WTC11 (cell line): ENCODE results near the gene MEGF11. TPM values are rescaled to one million over a fixed set of nuclear protein-coding genes. Genes with fewer than 3 reads are reported as not detected.

Source experiments
- ATAC-seq: fragments of 200-7000 bp; cut with Tn5 transposase; 2 replicates; pipeline ENCODE4 v1.10.0; 2021; ENCODE audit warnings: mild to moderate bottlenecking, moderate library complexity
- CTCF ChIA-PET: fragments of 300-600 bp; sonication (Branson Sonifier 250); formaldehyde crosslinking; loops from one replicate; lab custom pipeline; 2021; ENCODE audit warnings: antibody characterized with exemption; lab: Charles Lee
- POLR2A ChIA-PET: fragments of 350-600 bp; sonication (Branson Sonifier 250); formaldehyde crosslinking; loops from one replicate; lab custom pipeline; 2021; ENCODE audit warnings: antibody characterized with exemption; lab: Charles Lee
- DNase-seq: peaks from one replicate; pipeline ENCODE4 v3.0.0; 2021; ENCODE audit warnings: low spot score
- H3K27ac Mint-ChIP-seq: 2 replicates; pipeline ENCODE4 v1.8.0; 2021; ENCODE audit warnings: mixed read lengths
- H3K27me3 Mint-ChIP-seq: 2 replicates; pipeline ENCODE4 v1.8.0; 2021; ENCODE audit warnings: low read depth, mild to moderate bottlenecking, moderate library complexity, mixed read lengths
- H3K36me3 Mint-ChIP-seq: 2 replicates; pipeline ENCODE4 v1.8.0; 2021; ENCODE audit warnings: mixed read lengths
- H3K4me1 Mint-ChIP-seq: 2 replicates; pipeline ENCODE4 v1.8.0; 2022; ENCODE audit warnings: mixed read lengths
- H3K4me3 Mint-ChIP-seq: 2 replicates; pipeline ENCODE4 v1.8.0; 2021; ENCODE audit warnings: mild to moderate bottlenecking, moderate library complexity, mixed read lengths
- H3K9me3 Mint-ChIP-seq: 2 replicates; pipeline ENCODE4 v1.8.0; 2021; ENCODE audit warnings: mixed read lengths
- ARID4B ChIP-seq: sonication (generic); formaldehyde crosslinking; IDR thresholded peaks from 2 replicates; pipeline ENCODE4 v1.8.0; 2023; ENCODE audit warnings: missing genetic modification reagents, mild to moderate bottlenecking, borderline replicate concordance
- ELF4 ChIP-seq: sonication (generic); formaldehyde crosslinking; IDR thresholded peaks from 2 replicates; pipeline ENCODE4 v1.8.1; 2022; ENCODE audit warnings: low read depth, mild to moderate bottlenecking, moderate library complexity, missing genetic modification reagents
- ETV6 ChIP-seq: sonication (generic); formaldehyde crosslinking; IDR thresholded peaks from 2 replicates; pipeline ENCODE4 v1.8.1; 2022; ENCODE audit warnings: mild to moderate bottlenecking, missing genetic modification reagents
- GTF2I ChIP-seq: fragments of 250-450 bp; sonication (Bioruptor Pico); conservative IDR thresholded peaks from 2 replicates; pipeline ENCODE4 v1.4.0; 2021; ENCODE audit warnings: mild to moderate bottlenecking
- HMGA2 ChIP-seq: fragments of 250-450 bp; sonication (Bioruptor Pico); IDR thresholded peaks from 2 replicates; pipeline ENCODE4 v1.4.0; 2021; ENCODE audit warnings: mild to moderate bottlenecking, moderate library complexity
- NFATC4 ChIP-seq: fragments of 250-450 bp; sonication (Bioruptor Pico); IDR thresholded peaks from 2 replicates; pipeline ENCODE4 v1.9.0; 2021; ENCODE audit warnings: mild to moderate bottlenecking
- NR2C2 ChIP-seq: sonication (generic); formaldehyde crosslinking; IDR thresholded peaks from 2 replicates; pipeline ENCODE4 v1.8.0; 2022; ENCODE audit warnings: mild to moderate bottlenecking, missing genetic modification reagents
- NR3C1 ChIP-seq: sonication (generic); formaldehyde crosslinking; conservative IDR thresholded peaks from 2 replicates; pipeline ENCODE4 v1.8.1; 2023; ENCODE audit warnings: low read depth, mild to moderate bottlenecking, missing genetic modification reagents
- RELA ChIP-seq: sonication (generic); formaldehyde crosslinking; IDR thresholded peaks from 2 replicates; pipeline ENCODE4 v1.8.1; 2022; ENCODE audit warnings: missing genetic modification reagents, mild to moderate bottlenecking, borderline replicate concordance
- RORB ChIP-seq: fragments of 250-450 bp; sonication (Bioruptor Pico); IDR thresholded peaks from 2 replicates; pipeline ENCODE4 v1.9.0; 2021; ENCODE audit warnings: mild to moderate bottlenecking
- SMAD3 ChIP-seq: sonication (generic); formaldehyde crosslinking; IDR thresholded peaks from 2 replicates; pipeline ENCODE4 v1.8.0; 2022; ENCODE audit warnings: missing genetic modification reagents, mild to moderate bottlenecking, borderline replicate concordance
- SMAD4 ChIP-seq: sonication (generic); formaldehyde crosslinking; IDR thresholded peaks from 2 replicates; pipeline ENCODE4 v1.8.0; 2022; ENCODE audit warnings: mild to moderate bottlenecking, missing genetic modification reagents
- SOX15 ChIP-seq: fragments of 250-450 bp; sonication (Bioruptor Pico); IDR thresholded peaks from 2 replicates; pipeline ENCODE4 v1.9.0; 2021; ENCODE audit warnings: mild to moderate bottlenecking
- STAT6 ChIP-seq: sonication (generic); formaldehyde crosslinking; conservative IDR thresholded peaks from 2 replicates; pipeline ENCODE4 v1.8.1; 2023; ENCODE audit warnings: mild to moderate bottlenecking, low read depth, missing genetic modification reagents, moderate library complexity
- TP53 ChIP-seq: sonication (generic); formaldehyde crosslinking; IDR thresholded peaks from 2 replicates; pipeline ENCODE4 v1.8.1; 2023; ENCODE audit warnings: mild to moderate bottlenecking, missing genetic modification reagents
- ZNF219 ChIP-seq: sonication (generic); formaldehyde crosslinking; IDR thresholded peaks from 2 replicates; pipeline ENCODE4 v1.8.0; 2023; ENCODE audit warnings: missing genetic modification reagents, mild to moderate bottlenecking, borderline replicate concordance
- ZNF425 ChIP-seq: fragments of 250-450 bp; sonication (Bioruptor Pico); conservative IDR thresholded peaks from 2 replicates; pipeline ENCODE4 v1.9.0; 2021; ENCODE audit warnings: mild to moderate bottlenecking
- total RNA-seq: library from RNA; stranded (reverse); gene quantifications from 3 replicates; pipeline ENCODE4 v1.2.3, GENCODE V29; 2021
- TF ChIP-seq, protein P1 (sequence below): sonication (generic); formaldehyde crosslinking; IDR thresholded peaks from 2 replicates; pipeline ENCODE4 v1.8.0; 2022; ENCODE audit warnings: mild to moderate bottlenecking, missing genetic modification reagents

MEGF11 gene
- total RNA-seq, 1 experiment from 2014 or later: 3.3 TPM

- TF ChIP-seq, protein P1, sequence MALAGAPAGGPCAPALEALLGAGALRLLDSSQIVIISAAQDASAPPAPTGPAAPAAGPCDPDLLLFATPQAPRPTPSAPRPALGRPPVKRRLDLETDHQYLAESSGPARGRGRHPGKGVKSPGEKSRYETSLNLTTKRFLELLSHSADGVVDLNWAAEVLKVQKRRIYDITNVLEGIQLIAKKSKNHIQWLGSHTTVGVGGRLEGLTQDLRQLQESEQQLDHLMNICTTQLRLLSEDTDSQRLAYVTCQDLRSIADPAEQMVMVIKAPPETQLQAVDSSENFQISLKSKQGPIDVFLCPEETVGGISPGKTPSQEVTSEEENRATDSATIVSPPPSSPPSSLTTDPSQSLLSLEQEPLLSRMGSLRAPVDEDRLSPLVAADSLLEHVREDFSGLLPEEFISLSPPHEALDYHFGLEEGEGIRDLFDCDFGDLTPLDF (CRISPR knock-in tag): no peak
- no peak for TF ChIP-seq RORB (CRISPR knock-in tag)
These were observed 129.8 kb downstream of the MEGF11 start (continued) for GRCh38 chr15:66123799-66124198.

DNA sequence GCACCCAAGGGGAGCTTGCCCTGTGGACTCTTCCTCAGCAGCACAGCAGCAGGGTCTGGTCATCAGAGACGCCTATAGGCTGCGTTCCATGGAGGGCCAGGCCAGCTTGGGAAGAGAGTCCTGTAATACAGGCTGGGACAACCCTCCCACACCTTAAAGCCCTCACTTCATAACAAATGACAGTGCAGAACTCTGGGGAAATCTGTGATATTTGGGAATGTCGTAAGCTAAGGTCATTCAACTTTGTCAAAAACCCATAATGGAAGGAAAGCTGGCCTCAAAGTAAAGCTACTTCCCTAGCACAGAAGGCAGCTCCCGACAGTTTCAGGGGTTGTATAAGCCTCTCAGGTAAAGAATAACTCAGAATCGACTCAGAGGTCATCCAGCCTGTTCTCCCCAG, 133.1 kb downstream of the MEGF11 start:
- no peaks in the 10 kb centered on the region; the same call in 1 of the 2 replicates for H3K27me3 Mint-ChIP-seq
- no peak overlapping the region for H3K27ac Mint-ChIP-seq
- no peak overlapping the region for H3K4me3 Mint-ChIP-seq
- H3K36me3 Mint-ChIP-seq: no peaks in the 10 kb centered on the region
- no peak for TF ChIP-seq ZNF219 (CRISPR knock-in tag)
- no peak for TF ChIP-seq TP53 (CRISPR knock-in tag)
- TF ChIP-seq ETV6: no peak
- no peak for TF ChIP-seq SMAD3 (CRISPR knock-in tag)
- TF ChIP-seq RELA (CRISPR knock-in tag): no peak
- TF ChIP-seq GTF2I (CRISPR knock-in tag): no peak
- no peak for TF ChIP-seq STAT6
- no peak for TF ChIP-seq HMGA2 (CRISPR knock-in tag)
- no peak for TF ChIP-seq NFATC4 (CRISPR knock-in tag)
- TF ChIP-seq NR3C1: no peak
- TF ChIP-seq ARID4B (CRISPR knock-in tag): no peak
- no peak for TF ChIP-seq SMAD4 (CRISPR knock-in tag)
- TF ChIP-seq NR2C2: no peak
- TF ChIP-seq, protein P1 (CRISPR knock-in tag): no peak
- no peak for TF ChIP-seq ELF4 (CRISPR knock-in tag)
- TF ChIP-seq ZNF425 (CRISPR knock-in tag): no peak
- TF ChIP-seq SOX15 (CRISPR knock-in tag): no peak
- DNase-seq (no peak), ATAC-seq (no peak)
- ChIA-PET CTCF (interaction anchor here (0.9 to 2.2 kb wide), 2 partner anchors 39 to 204 kb away, joined by 3 to 5 read pairs; no protein-coding TSS in a partner anchor), POLR2A (no interaction called here)
- H3K9me3 Mint-ChIP-seq: no peaks in the 10 kb centered on the region
- H3K4me1 Mint-ChIP-seq: peaks cover 16% of the 10 kb centered on the region
